SH-SY5Y (cell line): ENCODE results near the gene PHACTR1.

Experiments used
- GATA2 ChIP-seq: IDR thresholded peaks from 2 replicates; pipeline ENCODE4 v1.6.1; 2011; ENCODE audit warnings: mild to moderate bottlenecking, low read depth, low read length
- GATA3 ChIP-seq: IDR thresholded peaks from 2 replicates; pipeline ENCODE4 v1.6.1; 2011; ENCODE audit warnings: low read depth, mild to moderate bottlenecking, low read length, moderate library complexity

- no peak for TF ChIP-seq GATA3
- TF ChIP-seq GATA2: no peak
These were observed 298.2 kb downstream of the PHACTR1 start for GRCh38 chr6:13014504-13015378.
